Hypothalamus (tissue), 51 donors: Measurements from ENCODE around the gene MCTP1.
"Not testable (repeated sequence)": the region's sequence is repeated elsewhere in the genome, so short reads cannot be mapped to it uniquely, and the experiment has no call there.

Experiments used
- DNase-seq, 51 donors: peaks; one replicate each; lab custom pipeline; 2025; lab: John Stamatoyannopoulos, UW

MCTP1 gene

GRCh38 chr5:95256446-95256845 lies 28.4 kb downstream of the MCTP1 start:
- no peak for DNase-seq

GRCh38 chr5:95252801-95253200 lies 32.1 kb downstream of the MCTP1 start:
- no peak for DNase-seq

GRCh38 chr5:95251185-95251584 lies 33.7 kb downstream of the MCTP1 start:
- no peak for DNase-seq

GRCh38 chr5:95244479-95244878 lies 40.4 kb downstream of the MCTP1 start:
- DNase-seq, result no peak

GRCh38 chr5:95241635-95242034 lies 43.3 kb downstream of the MCTP1 start:
- DNase-seq, result no peak

- no peak for DNase-seq
These were observed 43.7 kb downstream of the MCTP1 start for GRCh38 chr5:95241161-95241560.

- DNase-seq, result peak in 2 of 51 donors; percentile 6 to 28
These were observed 46.2 kb downstream of the MCTP1 start for GRCh38 chr5:95238560-95239325.

- DNase-seq, result no peak
These were observed 47.6 kb downstream of the MCTP1 start for GRCh38 chr5:95237324-95237723.

- DNase-seq, result no peak
These were observed 49.4 kb downstream of the MCTP1 start for GRCh38 chr5:95235439-95235982.

- no peak for DNase-seq
These were observed 55.2 kb downstream of the MCTP1 start for GRCh38 chr5:95229646-95230045.

- no peak for DNase-seq
These were observed 60.0 kb downstream of the MCTP1 start for GRCh38 chr5:95224701-95225459.

- no peak for DNase-seq
These were observed 61.2 kb downstream of the MCTP1 start for GRCh38 chr5:95223566-95224258.

- no peak for DNase-seq
These were observed 62.1 kb downstream of the MCTP1 start for GRCh38 chr5:95222836-95223235.

GRCh38 chr5:95221234-95221633 lies 63.7 kb downstream of the MCTP1 start:
- DNase-seq, result no peak

GRCh38 chr5:95220381-95220780 lies 64.5 kb downstream of the MCTP1 start:
- DNase-seq, result no peak

GRCh38 chr5:95219411-95219810 lies 65.5 kb downstream of the MCTP1 start:
- DNase-seq, result no peak

- no peak for DNase-seq
These were observed 67.0 kb downstream of the MCTP1 start for GRCh38 chr5:95217881-95218280.

- no peak for DNase-seq
These were observed 67.5 kb downstream of the MCTP1 start for GRCh38 chr5:95217351-95217750.

- no peak for DNase-seq
These were observed 68.5 kb downstream of the MCTP1 start for GRCh38 chr5:95216136-95216955.

- not testable (repeated sequence) for DNase-seq
These were observed 77.1 kb downstream of the MCTP1 start for GRCh38 chr5:95207811-95208210.
